Natural killer cell treated with Interleukin-12 subunit alpha and Interleukin-12 subunit beta and Interleukin-15 and Interleukin-18, amount 100 ng/mL, for 72 hours (primary cell): ENCODE measurements around the gene SLC22A2. TPM values are rescaled to one million over a fixed set of nuclear protein-coding genes. Genes with fewer than 3 reads are reported as not detected.

Experiments used
- ATAC-seq, 2 donors: fragments of 150-1000 bp; cut with Tn5 transposase in 1 of 2; sonication (Bioruptor Pico), chemical (Tn5 transposase) in 1 of 2; 2 replicates each; pipeline ENCODE4 v1.10.0; 2021
- DNase-seq: peaks from one replicate; pipeline ENCODE4 v3.0.0; 2022; ENCODE audit warnings: low spot score
- H3K27ac Mint-ChIP-seq, 2 donors: 1 replicate in 1 of 2; 2 replicates in 1 of 2; pipeline ENCODE4 v1.8.0; 2022; ENCODE audit warnings: mixed read lengths in 2 of 2, mild to moderate bottlenecking in 1 of 2, moderate library complexity in 1 of 2
- H3K27me3 Mint-ChIP-seq, 2 donors: 1 replicate in 1 of 2; 2 replicates in 1 of 2; pipeline ENCODE4 v1.8.0; 2022; ENCODE audit warnings: mixed read lengths in 2 of 2
- H3K36me3 Mint-ChIP-seq: one replicate; pipeline ENCODE4 v1.8.0; 2022; ENCODE audit warnings: mixed read lengths
- H3K4me1 Mint-ChIP-seq, 2 donors: 1 replicate in 1 of 2; 2 replicates in 1 of 2; pipeline ENCODE4 v1.8.0; 2022; ENCODE audit warnings: low read depth in 2 of 2, mixed read lengths in 2 of 2, mild to moderate bottlenecking in 1 of 2
- H3K4me3 Mint-ChIP-seq: one replicate; pipeline ENCODE4 v1.8.0; 2022; ENCODE audit warnings: mixed read lengths
- H3K9me3 Mint-ChIP-seq: 2 replicates; pipeline ENCODE4 v1.8.0; 2022; ENCODE audit warnings: mixed read lengths
- total RNA-seq, 2 donors: library from RNA; stranded (reverse); gene quantifications; one replicate each; pipeline ENCODE4 v1.2.3, GENCODE V29; 2022

The SLC22A2 gene
- total RNA-seq, 2 donors from 2014 or later, result not detected

GRCh38 chr6:160279850-160280249, 21.2 kb upstream of the SLC22A2 start:
- no peak overlapping the region for H3K4me3 Mint-ChIP-seq
- H3K4me1 Mint-ChIP-seq, result peaks cover 0 to 2% of the 10 kb centered on the region in 2 donors
- ATAC-seq, result no peak
- H3K27me3 Mint-ChIP-seq, result peaks cover 16 to 18% of the 10 kb centered on the region in 2 donors
- no peak for DNase-seq
- no peak overlapping the region for H3K27ac Mint-ChIP-seq
- no peaks in the 10 kb centered on the region for H3K36me3 Mint-ChIP-seq
- no peaks in the 10 kb centered on the region for H3K9me3 Mint-ChIP-seq

GRCh38 chr6:160278786-160279310, 20.2 kb upstream of the SLC22A2 start:
- H3K27me3 Mint-ChIP-seq, result peaks cover 12 to 13% of the 10 kb centered on the region in 2 donors
- no peaks in the 10 kb centered on the region for H3K36me3 Mint-ChIP-seq
- DNase-seq (no peak), ATAC-seq (no peak)
- H3K9me3 Mint-ChIP-seq, result no peaks in the 10 kb centered on the region
- peaks cover 0 to 2% of the 10 kb centered on the region in 2 donors for H3K4me1 Mint-ChIP-seq
- H3K27ac Mint-ChIP-seq, result no peak overlapping the region
- no peak overlapping the region for H3K4me3 Mint-ChIP-seq

- Mint-ChIP-seq H3K27me3 (peaks cover 13 to 14% of the 10 kb centered on the region in 2 donors), H3K4me3 (no peak overlapping the region), H3K9me3 (no peaks in the 10 kb centered on the region), H3K27ac (no peak overlapping the region), H3K4me1 (peaks cover 0 to 2% of the 10 kb centered on the region in 2 donors), H3K36me3 (no peaks in the 10 kb centered on the region)
- DNase-seq (no peak), ATAC-seq (no peak)
These were observed 19.7 kb upstream of the SLC22A2 start for GRCh38 chr6:160278311-160278710.

- ATAC-seq (no peak), DNase-seq (no peak)
- Mint-ChIP-seq H3K4me3 (no peak overlapping the region), H3K27me3 (peaks cover 11 to 12% of the 10 kb centered on the region in 2 donors), H3K36me3 (no peaks in the 10 kb centered on the region), H3K4me1 (peaks cover 0 to 2% of the 10 kb centered on the region in 2 donors), H3K27ac (no peak overlapping the region), H3K9me3 (no peaks in the 10 kb centered on the region)
These were observed 18.9 kb upstream of the SLC22A2 start for GRCh38 chr6:160277546-160277945.

- H3K36me3 Mint-ChIP-seq, result no peaks in the 10 kb centered on the region
- DNase-seq, result no peak
- H3K4me1 Mint-ChIP-seq, result peaks cover 0 to 2% of the 10 kb centered on the region in 2 donors
- ATAC-seq, result no peak
- peaks cover 8 to 12% of the 10 kb centered on the region in 2 donors for H3K27me3 Mint-ChIP-seq
- no peaks in the 10 kb centered on the region for H3K9me3 Mint-ChIP-seq
- H3K4me3 Mint-ChIP-seq, result no peak overlapping the region
- H3K27ac Mint-ChIP-seq, result no peak overlapping the region
These were observed 18.5 kb upstream of the SLC22A2 start for GRCh38 chr6:160277144-160277543.

GRCh38 chr6:160276126-160276525, 17.5 kb upstream of the SLC22A2 start:
- Mint-ChIP-seq H3K9me3 (no peaks in the 10 kb centered on the region), H3K4me1 (peaks cover 0 to 2% of the 10 kb centered on the region in 2 donors), H3K36me3 (no peaks in the 10 kb centered on the region), H3K27me3 (peaks cover 8 to 15% of the 10 kb centered on the region in 2 donors), H3K4me3 (no peak overlapping the region), H3K27ac (no peak overlapping the region)
- DNase-seq (no peak), ATAC-seq (no peak)

GRCh38 chr6:160275511-160276003, 16.9 kb upstream of the SLC22A2 start:
- Mint-ChIP-seq H3K27ac (no peak overlapping the region), H3K27me3 (peaks cover 8 to 15% of the 10 kb centered on the region in 2 donors), H3K36me3 (no peaks in the 10 kb centered on the region), H3K4me3 (no peak overlapping the region), H3K4me1 (peaks cover 0 to 2% of the 10 kb centered on the region in 2 donors), H3K9me3 (no peaks in the 10 kb centered on the region)
- ATAC-seq (no peak), DNase-seq (no peak)

- Mint-ChIP-seq H3K9me3 (no peaks in the 10 kb centered on the region), H3K4me3 (no peak overlapping the region), H3K27me3 (peaks cover 8 to 15% of the 10 kb centered on the region in 2 donors), H3K27ac (no peak overlapping the region), H3K4me1 (peaks cover 0 to 2% of the 10 kb centered on the region in 2 donors), H3K36me3 (no peaks in the 10 kb centered on the region)
- DNase-seq (no peak), ATAC-seq (no peak)
These were observed 16.4 kb upstream of the SLC22A2 start for GRCh38 chr6:160274871-160275510.

GRCh38 chr6:160273750-160274149, 15.1 kb upstream of the SLC22A2 start:
- DNase-seq, result no peak
- Mint-ChIP-seq H3K9me3 (no peaks in the 10 kb centered on the region), H3K27me3 (peaks cover 8 to 11% of the 10 kb centered on the region in 2 donors), H3K4me3 (no peak overlapping the region), H3K36me3 (no peaks in the 10 kb centered on the region), H3K4me1 (no peaks in the 10 kb centered on the region), H3K27ac (no peak overlapping the region)
- ATAC-seq, result no peak

GRCh38 chr6:160273196-160273595, 14.6 kb upstream of the SLC22A2 start:
- H3K36me3 Mint-ChIP-seq, result no peaks in the 10 kb centered on the region
- DNase-seq, result no peak
- H3K9me3 Mint-ChIP-seq, result no peaks in the 10 kb centered on the region
- no peak overlapping the region for H3K4me3 Mint-ChIP-seq
- H3K27me3 Mint-ChIP-seq, result peaks cover 8 to 11% of the 10 kb centered on the region in 2 donors
- no peak for ATAC-seq
- H3K4me1 Mint-ChIP-seq, result no peaks in the 10 kb centered on the region
- H3K27ac Mint-ChIP-seq, result no peak overlapping the region

- Mint-ChIP-seq H3K27me3 (peaks cover 8 to 11% of the 10 kb centered on the region in 2 donors), H3K27ac (no peak overlapping the region), H3K9me3 (no peaks in the 10 kb centered on the region), H3K36me3 (no peaks in the 10 kb centered on the region), H3K4me1 (no peaks in the 10 kb centered on the region), H3K4me3 (no peak overlapping the region)
- ATAC-seq (no peak), DNase-seq (no peak)
These were observed 14.1 kb upstream of the SLC22A2 start for GRCh38 chr6:160272707-160273106.

- Mint-ChIP-seq H3K27ac (no peak overlapping the region), H3K9me3 (no peaks in the 10 kb centered on the region)
These were observed 11.7 kb upstream of the SLC22A2 start for GRCh38 chr6:160270347-160270746.

GRCh38 chr6:160269771-160270170, 11.2 kb upstream of the SLC22A2 start:
- no peak for ATAC-seq
- H3K4me1 Mint-ChIP-seq, result peaks cover 0 to 7% of the 10 kb centered on the region in 2 donors
- H3K4me3 Mint-ChIP-seq, result no peak overlapping the region
- no peak for DNase-seq
- peaks cover 8 to 16% of the 10 kb centered on the region in 2 donors for H3K27me3 Mint-ChIP-seq
- H3K36me3 Mint-ChIP-seq, result no peaks in the 10 kb centered on the region
- no peak overlapping the region for H3K27ac Mint-ChIP-seq
- H3K9me3 Mint-ChIP-seq, result no peaks in the 10 kb centered on the region

More at GRCh38 chr6:160270347-160270746, 11.7 kb upstream of the SLC22A2 start:
- peaks cover 0 to 7% of the 10 kb centered on the region in 2 donors for H3K4me1 Mint-ChIP-seq
- H3K27me3 Mint-ChIP-seq, result peaks cover 8 to 13% of the 10 kb centered on the region in 2 donors
- no peaks in the 10 kb centered on the region for H3K36me3 Mint-ChIP-seq
- ATAC-seq (no peak), DNase-seq (no peak)
- H3K4me3 Mint-ChIP-seq, result no peak overlapping the region

- no peak for ATAC-seq
- no peak overlapping the region for H3K4me3 Mint-ChIP-seq
- no peaks in the 10 kb centered on the region for H3K36me3 Mint-ChIP-seq
- H3K27me3 Mint-ChIP-seq, result peaks cover 8 to 16% of the 10 kb centered on the region in 2 donors
- H3K9me3 Mint-ChIP-seq, result no peaks in the 10 kb centered on the region
- no peak for DNase-seq
- H3K4me1 Mint-ChIP-seq, result peaks cover 0 to 7% of the 10 kb centered on the region in 2 donors
- no peak overlapping the region for H3K27ac Mint-ChIP-seq
These were observed 10.5 kb upstream of the SLC22A2 start for GRCh38 chr6:160269023-160269521.
